ENCODE measurements around the gene FAM131B.

- no peak for TF ChIP-seq EP300 (IDR thresholded peaks at IDR 0.05; ENCODE audit: borderline replicate concordance)
- TF ChIP-seq FOXM1 (IDR thresholded peaks at IDR 0.05; ENCODE audit: borderline replicate concordance, low read depth) = no peak
Measured at GRCh38 chr7:143384661-143385631, 22.4 kb upstream of the FAM131B start.
